Esophagus muscularis mucosa (tissue), 4 donors: ENCODE measurements around the gene TRPV3.

ENCODE experiments used
- CTCF ChIP-seq, 3 experiments: fragments of 200-600 bp in 2 of 3; fragments of 450-650 bp in 1 of 3; sonication (generic) in 2 of 3; IDR thresholded peaks; one replicate each; pipeline ENCODE4 v1.5.1; 2017 to 2019; ENCODE audit warnings: antibody characterized with exemption in 3 of 3, mild to moderate bottlenecking in 2 of 3, moderate library complexity in 1 of 3
- EP300 ChIP-seq: sonication (generic); formaldehyde crosslinking; IDR thresholded peaks from one replicate; pipeline ENCODE4 v1.6.1; 2017; ENCODE audit warnings: antibody characterized with exemption
- POLR2A ChIP-seq: fragments of 450-650 bp; IDR thresholded peaks from one replicate; pipeline ENCODE4 v1.6.1; 2017; ENCODE audit warnings: antibody characterized with exemption, moderate library complexity, mild to moderate bottlenecking, low read depth
- POLR2AphosphoS5 ChIP-seq, 2 donors: sonication (generic); formaldehyde crosslinking; IDR thresholded peaks; one replicate each; pipeline ENCODE4 v1.6.1; 2017; ENCODE audit warnings: antibody characterized with exemption in 2 of 2

GRCh38 chr17:3544365-3544764, 13.2 kb downstream of the TRPV3 start:
- TF ChIP-seq EP300: no peak
- TF ChIP-seq CTCF (IDR thresholded peaks at IDR 0.05): no peak
- no peak for TF ChIP-seq POLR2A
- TF ChIP-seq POLR2AphosphoS5 (IDR thresholded peaks at IDR 0.05): no peak
